Small intestine (tissue), 7 donors: ENCODE measurements around the gene ATP10B. TPM values are rescaled to one million over a fixed set of nuclear protein-coding genes. Genes with fewer than 3 reads are reported as not detected.

Source experiments
- DNase-seq, 2 donors: peaks; one replicate each; pipeline versions ENCODE4 v3.0.0 to v3.0.0-alpha.2; 2013
- FAIRE-seq: peaks from 2 replicates; lab custom pipeline; 2012; peaks lifted over from hg19 to GRCh38; lab: Jason Lieb, UNC
- H3K27ac ChIP-seq, 3 donors: one replicate each; pipeline ENCODE4 v1.5.1; 2013; ENCODE audit warnings: low read length in 2 of 3, mild to moderate bottlenecking in 2 of 3, control low read depth in 1 of 3, inconsistent platforms in 1 of 3, low read depth in 1 of 3, moderate library complexity in 1 of 3
- H3K27me3 ChIP-seq, 3 donors: one replicate each; pipeline ENCODE4 v1.6.1; 2013; ENCODE audit warnings: low read length in 3 of 3, inconsistent platforms in 1 of 3; ENCODE audit not compliant: control insufficient read depth in 3 of 3, insufficient read depth in 3 of 3
- H3K36me3 ChIP-seq, 3 donors: one replicate each; pipeline ENCODE4 v1.6.1; 2013; ENCODE audit warnings: low read length in 3 of 3, inconsistent platforms in 1 of 3, low read depth in 1 of 3, mild to moderate bottlenecking in 1 of 3, moderate library complexity in 1 of 3; ENCODE audit not compliant: control insufficient read depth in 3 of 3, insufficient read depth in 2 of 3
- H3K4me1 ChIP-seq, 3 donors: one replicate each; pipeline ENCODE4 v1.6.1; 2013; ENCODE audit warnings: low read length in 2 of 3, inconsistent platforms in 1 of 3, low read depth in 1 of 3, mild to moderate bottlenecking in 1 of 3, moderate library complexity in 1 of 3; ENCODE audit not compliant: control insufficient read depth in 3 of 3, insufficient read depth in 2 of 3
- H3K4me3 ChIP-seq, 3 donors: one replicate each; pipeline ENCODE4 v1.5.1; 2013; ENCODE audit warnings: low read length in 3 of 3, control low read depth in 1 of 3, inconsistent platforms in 1 of 3, low read depth in 1 of 3, mild to moderate bottlenecking in 1 of 3, moderate library complexity in 1 of 3
- H3K9me3 ChIP-seq, 2 donors: one replicate each; pipeline ENCODE4 v1.6.1; 2013; ENCODE audit warnings: low read depth in 1 of 2, low read length in 1 of 2; ENCODE audit not compliant: control insufficient read depth in 2 of 2, insufficient read depth in 1 of 2
- WGBS, 3 donors: extraction: QIAGEN DNeasy Blood & Tissue Kit; methylation state at CpG; one replicate each; pipeline ENCODE4 v1.1.7; 2013; 5-methylcytosine and 5-hydroxymethylcytosine counted together
- polyA plus RNA-seq, 4 donors: library from polyadenylated mRNA; stranded (reverse) in 3 of 4; unstranded in 1 of 4; fragments of 200-250 nt in 3 of 4; fragments of 120-200 nt in 1 of 4; gene quantifications; one replicate each; pipeline versions ENCODE4 v1.2.1 to v1.2.3, GENCODE V29; 2013
- donor health status: healthy with polysubstance abuse.
- donor health status: control.
- donor health status: control.
- donor health status: Bipolar disorder and iron deficiency.
- donor health status: healthy.

ATP10B gene
- polyA plus RNA-seq, 4 donors: 3.4 to 33.7 (median 14.2) TPM

GRCh38 chr5:160805376-160805775 lies 46.6 kb downstream of the ATP10B start:
- H3K27me3 ChIP-seq: no peaks in the 10 kb centered on the region
- no peaks in the 10 kb centered on the region for H3K36me3 ChIP-seq
- no peak overlapping the region for H3K4me3 ChIP-seq
- 77 to 94% (median 89%) methylated on average over 6 of the region's 6 CpGs for WGBS, 3 donors
- H3K9me3 ChIP-seq: no peaks in the 10 kb centered on the region
- no peak overlapping the region for H3K27ac ChIP-seq
- FAIRE-seq (no peak), DNase-seq (no peak)
- H3K4me1 ChIP-seq: peaks cover 0 to 12% (median 4%) of the 10 kb centered on the region in 3 donors

GRCh38 chr5:160802592-160802991 lies 49.4 kb downstream of the ATP10B start:
- FAIRE-seq: no peak
- Histone ChIP-seq H3K27ac (no peak overlapping the region), H3K4me1 (peaks cover 0 to 22% (median 4%) of the 10 kb centered on the region in 3 donors), H3K9me3 (no peaks in the 10 kb centered on the region), H3K27me3 (no peaks in the 10 kb centered on the region), H3K36me3 (no peaks in the 10 kb centered on the region), H3K4me3 (no peak overlapping the region)
- peak; percentile 32 to 48 for DNase-seq
- WGBS, 3 donors: 27 to 54% (median 43%) methylated on average over 2 of the region's 2 CpGs

- WGBS, 3 donors: 50 to 54% (median 54%) methylated on average over 4 of the region's 4 CpGs
- Histone ChIP-seq H3K27ac (peak overlapping the region in 1 of 3 donors; percentile 49), H3K4me1 (peaks cover 0 to 22% (median 4%) of the 10 kb centered on the region in 3 donors), H3K36me3 (no peaks in the 10 kb centered on the region), H3K4me3 (no peak overlapping the region), H3K27me3 (no peaks in the 10 kb centered on the region), H3K9me3 (no peaks in the 10 kb centered on the region)
- no peak for FAIRE-seq
- peak; percentile 47 to 65 for DNase-seq
Measured at GRCh38 chr5:160800375-160801275, 51.4 kb downstream of the ATP10B start.

- Histone ChIP-seq H3K4me1 (peaks cover 0 to 22% (median 4%) of the 10 kb centered on the region in 3 donors), H3K27ac (no peak overlapping the region), H3K36me3 (no peaks in the 10 kb centered on the region), H3K4me3 (no peak overlapping the region), H3K9me3 (no peaks in the 10 kb centered on the region), H3K27me3 (no peaks in the 10 kb centered on the region)
- FAIRE-seq (no peak), DNase-seq (peak; percentile 22 to 52)
- 32 to 41% (median 32%) methylated on average over 4 of the region's 4 CpGs for WGBS, 3 donors
Measured at GRCh38 chr5:160799184-160799583, 52.8 kb downstream of the ATP10B start.

GRCh38 chr5:160797020-160797419 lies 55.0 kb downstream of the ATP10B start:
- WGBS, 3 donors: 70 to 84% (median 73%) methylated on average over 4 of the region's 4 CpGs
- Histone ChIP-seq H3K36me3 (no peaks in the 10 kb centered on the region), H3K27me3 (no peaks in the 10 kb centered on the region), H3K9me3 (no peaks in the 10 kb centered on the region), H3K27ac (no peak overlapping the region), H3K4me3 (no peak overlapping the region), H3K4me1 (peaks cover 0 to 22% (median 4%) of the 10 kb centered on the region in 3 donors)
- no peak for DNase-seq
- FAIRE-seq: no peak

GRCh38 chr5:160793530-160793899 lies 58.5 kb downstream of the ATP10B start:
- FAIRE-seq: no peak
- H3K27ac ChIP-seq: no peak overlapping the region
- H3K9me3 ChIP-seq: no peaks in the 10 kb centered on the region
- no peaks in the 10 kb centered on the region for H3K27me3 ChIP-seq
- no peaks in the 10 kb centered on the region for H3K36me3 ChIP-seq
- WGBS, 3 donors: 94 to 97% (median 96%) methylated on average over 2 of the region's 2 CpGs
- no peak overlapping the region for H3K4me3 ChIP-seq
- peaks cover 0 to 15% (median 0%) of the 10 kb centered on the region in 3 donors for H3K4me1 ChIP-seq
- DNase-seq: no peak

GRCh38 chr5:160792732-160793529 lies 59.1 kb downstream of the ATP10B start:
- H3K27me3 ChIP-seq: no peaks in the 10 kb centered on the region
- H3K27ac ChIP-seq: no peak overlapping the region
- no peaks in the 10 kb centered on the region for H3K9me3 ChIP-seq
- 79 to 87% (median 82%) methylated on average over 7 of the region's 7 CpGs for WGBS, 3 donors
- H3K4me3 ChIP-seq: no peak overlapping the region
- DNase-seq (no peak), FAIRE-seq (no peak)
- H3K36me3 ChIP-seq: no peaks in the 10 kb centered on the region
- peaks cover 0 to 15% (median 0%) of the 10 kb centered on the region in 3 donors for H3K4me1 ChIP-seq

GRCh38 chr5:160792281-160792680 lies 59.7 kb downstream of the ATP10B start:
- H3K4me3 ChIP-seq: no peak overlapping the region
- no peaks in the 10 kb centered on the region for H3K36me3 ChIP-seq
- 92 to 95% (median 94%) methylated on average over 2 of the region's 2 CpGs for WGBS, 3 donors
- peaks cover 0 to 15% (median 0%) of the 10 kb centered on the region in 3 donors for H3K4me1 ChIP-seq
- H3K27ac ChIP-seq: no peak overlapping the region
- H3K9me3 ChIP-seq: no peaks in the 10 kb centered on the region
- DNase-seq: no peak
- no peaks in the 10 kb centered on the region for H3K27me3 ChIP-seq
- no peak for FAIRE-seq
